ENCODE measurements around the gene CAMK2D.

Gene CAMK2D

GRCh38 chr4:113512880-113513279 is 248.7 kb downstream of the CAMK2D start:
- ATAC-seq, result no peak

GRCh38 chr4:113511944-113512343 is 249.6 kb downstream of the CAMK2D start:
- TF ChIP-seq ZNF8 (CRISPR knock-in tag; IDR thresholded peaks at IDR 0.05) (no peak), ZFP3 (CRISPR knock-in tag; IDR thresholded peaks at IDR 0.05) (no peak), OSR1 (CRISPR knock-in tag; IDR thresholded peaks at IDR 0.05) (no peak), ZC3H10 (CRISPR knock-in tag; IDR thresholded peaks at IDR 0.05) (no peak), TSHZ2 (CRISPR knock-in tag; IDR thresholded peaks at IDR 0.05) (no peak), GLIS3 (CRISPR knock-in tag; IDR thresholded peaks at IDR 0.05) (no peak), ZFP30 (CRISPR knock-in tag; IDR thresholded peaks at IDR 0.05) (no peak), CREB5 (CRISPR knock-in tag; IDR thresholded peaks at IDR 0.05; ENCODE audit: low read depth) (no peak), ISL1 (CRISPR knock-in tag; IDR thresholded peaks at IDR 0.05) (no peak), TOX (CRISPR knock-in tag; IDR thresholded peaks at IDR 0.05; ENCODE audit: borderline replicate concordance) (no peak), RARB (CRISPR knock-in tag; IDR thresholded peaks at IDR 0.05) (no peak), CSDC2 (CRISPR knock-in tag; IDR thresholded peaks at IDR 0.05) (no peak), CSRNP3 (CRISPR knock-in tag; IDR thresholded peaks at IDR 0.05) (no peak), TCF4 (CRISPR knock-in tag; IDR thresholded peaks at IDR 0.05; ENCODE audit: borderline replicate concordance) (no peak), ESRRG (CRISPR knock-in tag; IDR thresholded peaks at IDR 0.05) (no peak)
- ATAC-seq, result no peak

More at GRCh38 chr4:113512880-113513279, 248.7 kb downstream of the CAMK2D start:
- no peak for TF ChIP-seq ZNF8 (CRISPR knock-in tag; IDR thresholded peaks at IDR 0.05)
- no peak for TF ChIP-seq ARNTL (CRISPR knock-in tag; IDR thresholded peaks at IDR 0.05; ENCODE audit: borderline replicate concordance, low read depth)
- TF ChIP-seq ZNF70 (CRISPR knock-in tag; IDR thresholded peaks at IDR 0.05), result no peak
- TF ChIP-seq OSR1 (CRISPR knock-in tag; IDR thresholded peaks at IDR 0.05), result no peak
- TF ChIP-seq GLIS3 (CRISPR knock-in tag; IDR thresholded peaks at IDR 0.05), result no peak

GRCh38 chr4:113509851-113510250 is 251.7 kb downstream of the CAMK2D start:
- ATAC-seq, result no peak
- no peak for TF ChIP-seq CREB5 (CRISPR knock-in tag; IDR thresholded peaks at IDR 0.05; ENCODE audit: low read depth)
- TF ChIP-seq ZNF8 (CRISPR knock-in tag; IDR thresholded peaks at IDR 0.05), result no peak
- TF ChIP-seq ISL1 (CRISPR knock-in tag; IDR thresholded peaks at IDR 0.05), result no peak
- no peak for TF ChIP-seq CSDC2 (CRISPR knock-in tag; IDR thresholded peaks at IDR 0.05)
- no peak for TF ChIP-seq ESRRG (CRISPR knock-in tag; IDR thresholded peaks at IDR 0.05)
- no peak for TF ChIP-seq SNAI2 (CRISPR knock-in tag; IDR thresholded peaks at IDR 0.05)
- TF ChIP-seq TOX (CRISPR knock-in tag; IDR thresholded peaks at IDR 0.05; ENCODE audit: borderline replicate concordance), result no peak
- TF ChIP-seq CSRNP3 (CRISPR knock-in tag; IDR thresholded peaks at IDR 0.05), result no peak
- no peak for TF ChIP-seq ZC3H10 (CRISPR knock-in tag; IDR thresholded peaks at IDR 0.05)
- no peak for TF ChIP-seq GLIS3 (CRISPR knock-in tag; IDR thresholded peaks at IDR 0.05)
- TF ChIP-seq ZFP3 (CRISPR knock-in tag; IDR thresholded peaks at IDR 0.05), result no peak
- no peak for TF ChIP-seq BACH2 (CRISPR knock-in tag; IDR thresholded peaks at IDR 0.05; ENCODE audit: borderline replicate concordance)
- no peak for TF ChIP-seq OSR1 (CRISPR knock-in tag; IDR thresholded peaks at IDR 0.05)
- no peak for TF ChIP-seq RARB (CRISPR knock-in tag; IDR thresholded peaks at IDR 0.05)
- TF ChIP-seq ZNF565 (CRISPR knock-in tag; conservative IDR thresholded peaks at IDR 0.05; ENCODE audit: low read depth), result no peak
- no peak for TF ChIP-seq ARNTL (CRISPR knock-in tag; IDR thresholded peaks at IDR 0.05; ENCODE audit: borderline replicate concordance, low read depth)
- TF ChIP-seq TSHZ2 (CRISPR knock-in tag; IDR thresholded peaks at IDR 0.05), result no peak
- no peak for TF ChIP-seq PPARA (CRISPR knock-in tag; IDR thresholded peaks at IDR 0.05; ENCODE audit: borderline replicate concordance)
